ENCODE results near the gene NEXN.

DNA sequence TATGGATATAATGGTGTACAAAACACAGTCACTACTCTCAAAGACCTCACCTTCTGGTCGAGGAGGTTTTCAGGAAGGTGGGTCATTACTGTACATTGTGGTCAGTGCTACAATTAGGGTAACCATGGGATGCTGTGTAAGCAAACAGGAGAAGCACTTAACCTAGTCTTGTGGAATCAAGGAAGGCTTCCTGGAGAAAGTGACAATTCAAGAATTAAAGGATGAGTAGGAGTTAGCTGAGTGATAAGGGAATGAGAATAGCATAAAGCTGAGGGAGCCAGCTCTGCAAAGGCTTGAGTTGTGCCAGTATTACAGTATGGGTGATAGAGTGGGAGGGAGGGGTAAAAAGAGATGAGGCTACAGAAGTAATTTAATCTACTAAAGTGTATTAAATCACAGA lies 17.2 kb downstream of the NEXN start:
- TF ChIP-seq, protein P1, sequence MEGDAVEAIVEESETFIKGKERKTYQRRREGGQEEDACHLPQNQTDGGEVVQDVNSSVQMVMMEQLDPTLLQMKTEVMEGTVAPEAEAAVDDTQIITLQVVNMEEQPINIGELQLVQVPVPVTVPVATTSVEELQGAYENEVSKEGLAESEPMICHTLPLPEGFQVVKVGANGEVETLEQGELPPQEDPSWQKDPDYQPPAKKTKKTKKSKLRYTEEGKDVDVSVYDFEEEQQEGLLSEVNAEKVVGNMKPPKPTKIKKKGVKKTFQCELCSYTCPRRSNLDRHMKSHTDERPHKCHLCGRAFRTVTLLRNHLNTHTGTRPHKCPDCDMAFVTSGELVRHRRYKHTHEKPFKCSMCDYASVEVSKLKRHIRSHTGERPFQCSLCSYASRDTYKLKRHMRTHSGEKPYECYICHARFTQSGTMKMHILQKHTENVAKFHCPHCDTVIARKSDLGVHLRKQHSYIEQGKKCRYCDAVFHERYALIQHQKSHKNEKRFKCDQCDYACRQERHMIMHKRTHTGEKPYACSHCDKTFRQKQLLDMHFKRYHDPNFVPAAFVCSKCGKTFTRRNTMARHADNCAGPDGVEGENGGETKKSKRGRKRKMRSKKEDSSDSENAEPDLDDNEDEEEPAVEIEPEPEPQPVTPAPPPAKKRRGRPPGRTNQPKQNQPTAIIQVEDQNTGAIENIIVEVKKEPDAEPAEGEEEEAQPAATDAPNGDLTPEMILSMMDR (IDR thresholded peaks at IDR 0.05; ENCODE audit: control extremely low read depth in 1 of 3, insufficient read depth in 1 of 3, low read depth in 1 of 3, low read length in 3 of 3), result no peak
- TF ChIP-seq CBX8 (IDR thresholded peaks at IDR 0.05; ENCODE audit: borderline replicate concordance, low read depth, low read length), result no peak
- TF ChIP-seq CEBPB (IDR thresholded peaks at IDR 0.05; ENCODE audit: low read depth, low read length), result no peak
- no peak for TF ChIP-seq EP300 (IDR thresholded peaks at IDR 0.05; ENCODE audit: borderline replicate concordance in 1 of 2, low read depth in 2 of 2, low read length in 2 of 2)
- TF ChIP-seq POLR2A (IDR thresholded peaks at IDR 0.05; ENCODE audit: control extremely low read depth in 1 of 2, low read depth in 2 of 2, low read length in 2 of 2), result no peak
- TF ChIP-seq, protein P2, sequence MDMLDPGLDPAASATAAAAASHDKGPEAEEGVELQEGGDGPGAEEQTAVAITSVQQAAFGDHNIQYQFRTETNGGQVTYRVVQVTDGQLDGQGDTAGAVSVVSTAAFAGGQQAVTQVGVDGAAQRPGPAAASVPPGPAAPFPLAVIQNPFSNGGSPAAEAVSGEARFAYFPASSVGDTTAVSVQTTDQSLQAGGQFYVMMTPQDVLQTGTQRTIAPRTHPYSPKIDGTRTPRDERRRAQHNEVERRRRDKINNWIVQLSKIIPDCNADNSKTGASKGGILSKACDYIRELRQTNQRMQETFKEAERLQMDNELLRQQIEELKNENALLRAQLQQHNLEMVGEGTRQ (IDR thresholded peaks at IDR 0.05; ENCODE audit: low read length), result no peak
- no peak for TF ChIP-seq JUN (IDR thresholded peaks at IDR 0.05; ENCODE audit: low read depth, low read length)
- TF ChIP-seq EGR1 (IDR thresholded peaks at IDR 0.05; ENCODE audit: borderline replicate concordance, low read depth, low read length), result no peak
- TF ChIP-seq FOSL1 (IDR thresholded peaks at IDR 0.05; ENCODE audit: insufficient read depth, low read depth, low read length), result no peak
- TF ChIP-seq ATF3 (IDR thresholded peaks at IDR 0.05; ENCODE audit: insufficient read depth, low read depth, low read length), result no peak
- TF ChIP-seq CHD1 (IDR thresholded peaks at IDR 0.05; ENCODE audit: low read depth, low read length), result no peak
